ENCODE measurements around the gene DPAGT1. TPM values are rescaled to one million over a fixed set of nuclear protein-coding genes. Genes with fewer than 3 reads are reported as not detected.
"Not testable (repeated sequence)": the region's sequence is repeated elsewhere in the genome, so short reads cannot be mapped to it uniquely, and the experiment has no call there.

The DPAGT1 gene
- polyA plus RNA-seq, 12 donors = 22.4 to 65.5 (median 32.2) TPM; not detected in 1

GRCh38 chr11:119065369-119065768 lies 36.3 kb downstream of the DPAGT1 start:
- DNase-seq = no peak

GRCh38 chr11:119062779-119063178 lies 38.9 kb downstream of the DPAGT1 start:
- DNase-seq = no peak

DNA sequence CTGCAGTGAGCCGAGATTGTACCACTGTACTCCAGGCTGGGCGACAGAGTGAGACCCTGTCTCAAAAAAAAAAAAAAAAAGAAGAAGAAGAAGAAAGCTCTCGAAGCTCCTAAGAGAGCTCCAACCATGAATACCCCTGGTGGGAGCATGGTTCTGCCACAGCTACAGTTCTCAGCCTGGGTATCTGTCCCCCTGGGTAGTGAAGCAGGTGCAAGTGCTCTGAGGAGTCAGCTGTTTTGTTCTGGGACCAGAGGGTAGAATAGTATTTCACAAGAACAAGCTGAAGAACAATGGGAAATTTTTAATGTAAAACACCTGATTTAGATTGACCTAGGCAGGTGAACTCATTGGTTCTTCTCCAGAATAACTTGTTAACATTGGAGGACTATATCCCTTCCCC lies 40.4 kb downstream of the DPAGT1 start:
- DNase-seq = no peak

- DNase-seq = not testable (repeated sequence)
Measured at GRCh38 chr11:119059128-119059527, 42.5 kb downstream of the DPAGT1 start.

GRCh38 chr11:119057000-119057769 lies 44.5 kb downstream of the DPAGT1 start, which contains the start of gene HYOU1:
Gene HYOU1, minus strand, starts transcription at chr11:119057205. Its CDS starts 1,045 bp downstream, at chr11:119056160.
- DNase-seq = peak; percentile 94

DNA sequence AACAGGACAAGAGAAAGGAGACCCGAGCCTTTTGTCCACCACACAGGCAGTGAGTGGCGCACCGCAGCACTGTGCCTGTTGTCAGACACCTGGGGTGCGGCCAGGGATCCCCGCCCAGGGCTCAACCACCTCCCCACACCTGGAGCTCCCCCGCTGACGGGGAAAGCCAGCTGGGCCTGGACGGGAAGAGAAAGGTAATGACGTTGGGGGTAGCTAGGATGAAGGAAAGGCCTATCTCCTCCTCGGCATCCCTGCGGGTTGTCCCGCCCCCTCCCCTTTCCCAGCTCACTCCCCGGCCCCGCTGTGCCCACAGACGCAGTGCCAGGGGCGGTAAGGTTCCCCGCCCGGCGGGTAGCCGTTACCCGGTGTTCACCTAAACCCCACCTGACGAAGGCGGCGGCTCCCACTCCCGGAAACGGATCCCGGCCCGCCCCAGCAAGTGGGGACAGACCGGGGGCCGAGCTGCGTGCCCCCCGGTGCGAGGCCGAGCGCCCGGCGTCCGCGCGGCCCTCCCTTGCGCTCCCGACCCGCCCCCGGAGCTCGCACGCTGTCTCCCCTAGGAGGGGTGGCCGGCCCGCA lies 45.1 kb downstream of the DPAGT1 start:
- DNase-seq = no peak

- no peak for DNase-seq
Measured at GRCh38 chr11:119055901-119056300, 45.8 kb downstream of the DPAGT1 start.

DNA sequence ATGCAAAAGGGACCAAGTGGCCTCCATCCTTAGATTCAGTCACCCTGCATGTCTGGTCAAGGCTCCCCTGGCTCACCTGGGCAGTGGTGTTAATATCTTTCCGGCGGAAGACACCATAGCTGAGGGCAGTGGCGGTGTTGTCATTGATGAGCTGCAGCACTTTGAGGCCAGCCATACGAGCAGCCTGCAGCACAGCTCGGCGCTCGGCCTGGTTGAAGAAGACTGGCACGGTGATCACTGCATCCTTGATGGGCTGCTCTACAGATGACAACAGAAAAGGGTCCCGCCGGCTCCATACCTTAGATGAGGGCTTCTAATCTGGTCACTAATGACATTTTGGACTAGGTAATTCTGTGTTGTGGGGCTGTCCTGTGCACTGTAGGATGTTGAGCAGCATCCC lies 47.2 kb downstream of the DPAGT1 start:
- no peak for DNase-seq

DNA sequence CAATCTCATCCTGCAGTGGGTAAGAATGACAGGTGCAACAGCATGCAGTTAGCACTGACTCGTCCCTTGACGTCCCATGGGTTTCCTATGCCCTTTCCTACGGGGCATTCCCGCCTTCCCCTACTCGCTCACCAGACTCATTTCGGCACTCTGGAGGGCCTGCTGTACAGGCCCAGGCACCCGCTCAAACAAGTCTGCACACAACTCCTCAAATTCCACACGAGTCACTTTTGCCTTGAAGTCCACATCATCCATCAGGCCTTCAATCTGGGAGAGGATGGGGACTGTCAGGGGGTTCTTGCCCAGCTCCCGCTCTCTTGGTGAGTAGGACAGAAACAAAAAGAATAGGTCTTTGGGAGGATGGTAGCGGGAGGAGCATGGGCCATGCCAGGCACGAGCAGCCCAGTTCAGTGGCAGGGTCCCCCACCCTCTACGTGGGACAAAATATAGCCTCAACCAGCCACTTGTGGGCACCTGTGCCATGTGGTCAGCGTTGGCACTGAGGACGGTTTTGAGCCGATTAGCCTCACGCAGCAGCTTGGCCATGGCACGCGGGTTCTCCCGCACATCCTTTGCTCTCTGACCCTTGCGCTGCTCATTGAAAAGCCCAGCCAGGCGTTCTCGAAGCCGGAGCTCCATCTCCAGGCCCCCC lies 49.4 kb downstream of the DPAGT1 start:
- DNase-seq = no peak

DNA sequence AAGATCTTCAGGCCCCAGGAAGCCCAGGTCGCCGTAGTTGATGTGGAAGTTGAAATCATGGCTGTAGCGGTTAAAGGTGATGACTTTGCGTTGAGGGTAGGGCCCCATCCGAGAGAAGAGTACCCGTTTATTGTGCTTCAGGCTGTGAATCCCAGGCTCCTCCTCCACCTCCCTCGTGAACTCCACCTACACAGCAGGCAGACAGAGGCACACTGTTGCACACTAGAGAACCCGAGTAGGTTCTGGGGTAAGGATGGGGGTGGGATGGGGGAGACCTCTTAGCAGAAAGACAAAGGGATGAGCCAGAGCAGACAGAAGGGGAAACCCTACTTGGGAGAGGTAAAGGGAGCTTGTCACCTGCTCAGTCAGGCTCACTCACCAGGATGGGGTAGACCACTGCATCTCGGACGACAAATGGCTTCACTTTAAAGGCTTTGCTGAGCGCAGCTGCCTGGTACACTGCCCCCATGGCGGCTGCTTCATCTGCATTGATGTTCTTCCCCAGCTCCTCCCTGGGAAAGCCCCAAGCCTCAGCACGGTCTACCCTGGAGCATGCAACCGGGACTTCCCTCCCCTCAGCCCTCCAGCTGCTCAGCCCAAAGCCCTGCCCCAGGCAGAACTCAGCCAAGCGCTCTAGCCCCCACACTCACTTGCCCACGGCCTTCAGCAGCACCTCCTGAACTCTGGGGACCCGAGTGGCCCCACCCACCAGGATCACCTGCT lies 50.1 kb downstream of the DPAGT1 start:
- no peak for DNase-seq

DNA sequence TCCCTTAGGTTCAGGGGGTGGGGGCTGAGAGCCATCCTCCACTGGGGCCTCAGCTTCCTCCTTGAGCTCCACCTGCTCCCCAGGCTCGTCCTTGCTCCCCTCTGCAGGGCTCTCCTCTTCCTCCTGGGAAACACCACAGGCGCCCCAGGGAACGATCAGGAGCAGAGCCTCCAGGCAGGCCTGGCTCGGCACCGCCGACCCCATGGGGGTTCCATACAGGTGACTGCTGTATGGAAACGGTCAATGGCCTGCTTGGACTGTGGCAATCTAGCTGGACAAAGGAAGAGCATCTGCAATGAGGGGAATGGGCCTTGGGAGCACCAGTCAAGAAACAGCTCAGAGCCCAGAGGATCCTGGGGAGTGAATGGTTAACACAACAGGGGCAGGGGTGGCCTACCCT lies 52.6 kb downstream of the DPAGT1 start:
- no peak for DNase-seq

GRCh38 chr11:119048644-119049043 lies 53.0 kb downstream of the DPAGT1 start:
- no peak for DNase-seq

DNA sequence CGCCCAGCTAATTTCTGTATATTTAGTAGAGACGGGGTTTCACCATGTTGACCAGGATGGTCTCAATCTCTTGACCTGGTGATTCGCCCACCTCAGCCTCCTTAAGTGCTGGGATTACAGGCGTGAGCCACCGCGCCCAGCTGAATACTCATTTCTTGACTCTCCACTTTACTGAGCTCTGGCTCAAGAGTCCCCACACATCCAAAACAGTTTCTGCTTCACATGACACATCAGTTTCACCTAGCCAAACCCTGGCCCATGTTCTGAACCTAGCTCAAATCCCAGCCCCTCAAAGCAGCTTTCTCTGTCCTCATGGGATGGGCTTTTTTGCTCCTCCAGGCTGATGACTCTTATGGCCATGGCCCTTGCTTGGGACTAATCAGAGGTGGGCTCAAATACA lies 54.4 kb downstream of the DPAGT1 start:
- no peak for DNase-seq

Other genes starting within 250 kb of the DPAGT1 start
- gene CXCR5, start 218.0 kb downstream of the DPAGT1 start, polyA plus RNA-seq (ENCODE audit: insufficient read length in 12 of 12) = under 1 TPM in 3 of 12 donors, not detected in 9; 0.06 to 0.13 (median 0.10) TPM
- 100 to 1,000 TPM in 2 of 12 donors, 10 to 100 TPM in 9, not detected in 1; 50.0 to 169 (median 60.6) TPM for gene BCL9L, start 175.9 kb downstream of the DPAGT1 start, polyA plus RNA-seq (ENCODE audit: insufficient read length in 12 of 12)
- gene UPK2, start 145.6 kb downstream of the DPAGT1 start, polyA plus RNA-seq (ENCODE audit: insufficient read length in 12 of 12) = 1 to 10 TPM in 7 of 12 donors, under 1 TPM in 3, not detected in 2; 0.81 to 7.4 (median 1.1) TPM
- under 1 TPM in 1 of 12 donors, not detected in 11; 0.48 TPM for gene FOXR1, start 130.1 kb downstream of the DPAGT1 start, polyA plus RNA-seq (ENCODE audit: insufficient read length in 12 of 12)
- 10 to 100 TPM in 8 of 12 donors, 1 to 10 TPM in 3, not detected in 1; 8.2 to 45.2 (median 17.7) TPM for gene CENATAC, start 103.7 kb downstream of the DPAGT1 start, polyA plus RNA-seq (ENCODE audit: insufficient read length in 12 of 12)
- gene RPS25, start 83.5 kb downstream of the DPAGT1 start, polyA plus RNA-seq (ENCODE audit: insufficient read length in 12 of 12) = 1,000 to 10,000 TPM in 11 of 12 donors, not detected in 1; 1,508 to 2,787 (median 1,692) TPM
- gene TRAPPC4, start 83.1 kb downstream of the DPAGT1 start, polyA plus RNA-seq (ENCODE audit: insufficient read length in 12 of 12) = 10 to 100 TPM in 11 of 12 donors, not detected in 1; 29.6 to 57.1 (median 44.7) TPM
- gene SLC37A4, start 71.0 kb downstream of the DPAGT1 start, polyA plus RNA-seq (ENCODE audit: insufficient read length in 12 of 12) = 10 to 100 TPM in 7 of 12 donors, 1 to 10 TPM in 4, not detected in 1; 9.3 to 30.8 (median 10.5) TPM
- gene HYOU1, start 44.6 kb downstream of the DPAGT1 start, polyA plus RNA-seq (ENCODE audit: insufficient read length in 12 of 12) = 10 to 100 TPM in 11 of 12 donors, not detected in 1; 35.2 to 51.0 (median 45.0) TPM
- gene VPS11, start 34.0 kb downstream of the DPAGT1 start, polyA plus RNA-seq (ENCODE audit: insufficient read length in 12 of 12) = 10 to 100 TPM in 11 of 12 donors, not detected in 1; 23.7 to 46.6 (median 31.5) TPM
- gene HMBS, start 17.0 kb downstream of the DPAGT1 start, polyA plus RNA-seq (ENCODE audit: insufficient read length in 12 of 12) = 10 to 100 TPM in 10 of 12 donors, not detected in 2; 18.2 to 30.4 (median 22.2) TPM
- gene C2CD2L, start 5.5 kb upstream of the DPAGT1 start, polyA plus RNA-seq (ENCODE audit: insufficient read length in 12 of 12) = 10 to 100 TPM in 2 of 12 donors, 1 to 10 TPM in 9, not detected in 1; 5.5 to 25.2 (median 7.3) TPM
- gene HINFP, start 19.7 kb upstream of the DPAGT1 start, polyA plus RNA-seq (ENCODE audit: insufficient read length in 12 of 12) = 10 to 100 TPM in 11 of 12 donors, not detected in 1; 14.1 to 28.4 (median 18.9) TPM
- under 1 TPM in 10 of 12 donors, not detected in 2; 0.16 to 0.52 (median 0.29) TPM for gene ABCG4, start 47.2 kb upstream of the DPAGT1 start, polyA plus RNA-seq (ENCODE audit: insufficient read length in 12 of 12)
- gene NLRX1, start 66.9 kb upstream of the DPAGT1 start, polyA plus RNA-seq (ENCODE audit: insufficient read length in 12 of 12) = 10 to 100 TPM in 9 of 12 donors, 1 to 10 TPM in 2, not detected in 1; 9.1 to 18.3 (median 11.6) TPM
- 10 to 100 TPM in 1 of 12 donors, under 1 TPM in 7, not detected in 4; 0.05 to 19.9 (median 0.22) TPM for gene NHERF4, start 83.6 kb upstream of the DPAGT1 start, polyA plus RNA-seq (ENCODE audit: insufficient read length in 12 of 12)
- 10 to 100 TPM in 11 of 12 donors, not detected in 1; 11.1 to 16.4 (median 13.5) TPM for gene CBL, start 104.5 kb upstream of the DPAGT1 start, polyA plus RNA-seq (ENCODE audit: insufficient read length in 12 of 12)
- 100 to 1,000 TPM in 11 of 12 donors, not detected in 1; 134 to 237 (median 193) TPM for gene MCAM, start 215.3 kb upstream of the DPAGT1 start, polyA plus RNA-seq (ENCODE audit: insufficient read length in 12 of 12)
- gene RNF26, start 232.7 kb upstream of the DPAGT1 start, polyA plus RNA-seq (ENCODE audit: insufficient read length in 12 of 12) = 10 to 100 TPM in 11 of 12 donors, not detected in 1; 11.6 to 20.2 (median 16.4) TPM
- gene C1QTNF5, start 239.0 kb upstream of the DPAGT1 start, polyA plus RNA-seq (ENCODE audit: insufficient read length in 12 of 12) = 10 to 100 TPM in 11 of 12 donors, not detected in 1; 17.5 to 47.8 (median 20.6) TPM
- gene MFRP, start 244.9 kb upstream of the DPAGT1 start, polyA plus RNA-seq (ENCODE audit: insufficient read length in 12 of 12) = not detected